ENCODE data around the gene FBXO15. TPM values are rescaled to one million over a fixed set of nuclear protein-coding genes. Genes with fewer than 3 reads are reported as not detected.

The FBXO15 gene
- total and polyA plus RNA-seq, 12 donors = 0.93 to 8.7 (median 2.8) TPM

GRCh38 chr18:74131124-74131523 lies 16.5 kb downstream of the FBXO15 start:
- intact Hi-C loops (cut with DNase I) = no loop called here
- WGBS, 4 donors = 87 to 93% (median 89%) methylated on average over 3 of the region's 3 CpGs
- no peak overlapping the region for H3K27ac ChIP-seq
- H3K27me3 ChIP-seq = no peaks in the 10 kb centered on the region
- H3K4me1 ChIP-seq (replicated peaks in 1 of 2) = no peaks in the 10 kb centered on the region
- no peaks in the 10 kb centered on the region for H3K9me3 ChIP-seq (replicated peaks in 1 of 3)
- H3K36me3 ChIP-seq (replicated peaks in 1 of 2) = no peaks in the 10 kb centered on the region
- H3K4me3 ChIP-seq = no peak overlapping the region
- TF ChIP-seq POLR2A (IDR thresholded peaks at IDR 0.05) = no peak
- no peak for TF ChIP-seq CTCF (IDR thresholded peaks at IDR 0.05)
- DNase-seq = no peak

GRCh38 chr18:74128159-74128558 lies 19.5 kb downstream of the FBXO15 start:
- H3K4me1 ChIP-seq (replicated peaks in 1 of 2) = no peaks in the 10 kb centered on the region
- no peak overlapping the region for H3K4me3 ChIP-seq
- H3K36me3 ChIP-seq (replicated peaks in 1 of 2) = no peaks in the 10 kb centered on the region
- WGBS, 4 donors = 68 to 81% (median 75%) methylated on average over 3 of the region's 3 CpGs
- H3K27me3 ChIP-seq = no peaks in the 10 kb centered on the region
- no peaks in the 10 kb centered on the region for H3K9me3 ChIP-seq (replicated peaks in 1 of 3)
- TF ChIP-seq CTCF (IDR thresholded peaks at IDR 0.05) (no peak), POLR2A (IDR thresholded peaks at IDR 0.05) (no peak)
- DNase-seq = no peak
- no peak overlapping the region for H3K27ac ChIP-seq
- intact Hi-C loops (cut with DNase I) = no loop called here

- WGBS, 4 donors = 63 to 69% (median 68%) methylated on average over 10 of the region's 10 CpGs
- no peak overlapping the region for H3K4me3 ChIP-seq
- TF ChIP-seq POLR2A (IDR thresholded peaks at IDR 0.05) (no peak), CTCF (IDR thresholded peaks at IDR 0.05) (no peak)
- no peaks in the 10 kb centered on the region for H3K9me3 ChIP-seq (replicated peaks in 1 of 3)
- H3K36me3 ChIP-seq (replicated peaks in 1 of 2) = no peaks in the 10 kb centered on the region
- no peaks in the 10 kb centered on the region for H3K27me3 ChIP-seq
- no peak for DNase-seq
- no peaks in the 10 kb centered on the region for H3K4me1 ChIP-seq (replicated peaks in 1 of 2)
- intact Hi-C loops (cut with DNase I) = no loop called here
- no peak overlapping the region for H3K27ac ChIP-seq
Measured at GRCh38 chr18:74126684-74127655, 20.7 kb downstream of the FBXO15 start.

- no peaks in the 10 kb centered on the region for H3K4me1 ChIP-seq (replicated peaks in 1 of 2)
- H3K27ac ChIP-seq = no peak overlapping the region
- DNase-seq = no peak
- no peak overlapping the region for H3K4me3 ChIP-seq
- no peaks in the 10 kb centered on the region for H3K36me3 ChIP-seq (replicated peaks in 1 of 2)
- no peaks in the 10 kb centered on the region for H3K9me3 ChIP-seq (replicated peaks in 1 of 3)
- 50 to 75% (median 55%) methylated on average over 1 of the region's 1 CpG for WGBS, 4 donors
- no peaks in the 10 kb centered on the region for H3K27me3 ChIP-seq
- TF ChIP-seq POLR2A (IDR thresholded peaks at IDR 0.05) (no peak), CTCF (IDR thresholded peaks at IDR 0.05) (no peak)
- intact Hi-C loops (cut with DNase I) = no loop called here
Measured at GRCh38 chr18:74124642-74125041, 23.0 kb downstream of the FBXO15 start.

Measured in adrenal gland (tissue), 12 donors.